K562 (cell line): ENCODE results near the gene HPN. TPM values are rescaled to one million over a fixed set of nuclear protein-coding genes. Genes with fewer than 3 reads are reported as not detected.

Experiments
- CEBPB ChIP-seq: fragments of 450-650 bp; IDR thresholded peaks from 2 replicates; pipeline ENCODE4 v1.6.1; 2016; ENCODE audit warnings: missing genetic modification characterization, missing compliant biosample characterization
- ETS2 ChIP-seq: IDR thresholded peaks from 2 replicates; pipeline ENCODE4 v1.6.1; 2016; ENCODE audit warnings: borderline replicate concordance, missing genetic modification characterization, mild to moderate bottlenecking, moderate library complexity, missing compliant biosample characterization; ENCODE audit not compliant: poor library complexity, severe bottlenecking
- ETV5 ChIP-seq: sonication (generic); formaldehyde crosslinking; IDR thresholded peaks from 2 replicates; pipeline ENCODE4 v1.4.0; 2020; ENCODE audit warnings: low read depth, mild to moderate bottlenecking, missing genetic modification reagents
- FOXA1 ChIP-seq: fragments of 450-650 bp; IDR thresholded peaks from 2 replicates; pipeline ENCODE4 v1.6.1; 2016; ENCODE audit warnings: mild to moderate bottlenecking, borderline replicate concordance
- FUS ChIP-seq: fragments of 200-400 bp; formaldehyde crosslinking; optimal IDR thresholded peaks from 2 replicates; pipeline ENCODE3; 2017; ENCODE audit warnings: low read depth, low read length
- KLF16 ChIP-seq: IDR thresholded peaks from 2 replicates; pipeline ENCODE4 v1.6.1; 2016; ENCODE audit warnings: antibody characterized with exemption
- PHF20 ChIP-seq: fragments of 450-650 bp; IDR thresholded peaks from 2 replicates; pipeline ENCODE4 v1.6.1; 2018; ENCODE audit not compliant: partially characterized antibody
- PHF21A ChIP-seq: fragments of 450-650 bp; IDR thresholded peaks from 2 replicates; pipeline ENCODE4 v1.6.1; 2017; ENCODE audit warnings: low read depth, borderline replicate concordance
- RB1 ChIP-seq: fragments of 450-650 bp; IDR thresholded peaks from 2 replicates; pipeline ENCODE4 v1.6.1; 2017; ENCODE audit warnings: low read depth, mild to moderate bottlenecking
- TAF9B ChIP-seq: fragments of 450-650 bp; IDR thresholded peaks from 2 replicates; pipeline ENCODE4 v1.6.1; 2018; ENCODE audit warnings: mild to moderate bottlenecking; ENCODE audit not compliant: partially characterized antibody
- ZNF717 ChIP-seq: fragments of 250-450 bp; sonication (Bioruptor Pico); IDR thresholded peaks from 2 replicates; pipeline ENCODE4 v1.5.0; 2021
- ZNF766 ChIP-seq: fragments of 200-800 bp; sonication (Bioruptor generic); conservative IDR thresholded peaks from 2 replicates; pipeline ENCODE4 v1.6.1; 2016; ENCODE audit warnings: missing genetic modification characterization, missing compliant biosample characterization
- polyA plus RNA-seq, 8 experiments: library from polyadenylated mRNA; depleted of rRNA in 4 of 8; stranded (reverse) in 5 of 8; unstranded in 3 of 8; fragments of >200 nt; fragmentation: Nextera tagmentation in 2 of 8; fragmentation: Illumina TruSeq in 1 of 8; extraction: Ambion mirVana in 2 of 8; extraction: Trizol in 1 of 8; gene quantifications; 2 replicates each; pipeline versions ENCODE4 v1.2.1 to v1.2.3, GENCODE V29; 2011 to 2014; ENCODE audit warnings: inconsistent platforms in 1 of 8, missing spikeins in 1 of 8
- total RNA-seq, 7 experiments: library from RNA; depleted of rRNA in 6 of 7; stranded (reverse); fragments of >200 nt in 6 of 7; fragmentation: Illumina TruSeq in 2 of 7; extraction: Trizol in 2 of 7; gene quantifications; 2 replicates each; pipeline versions ENCODE4 v1.2.1 to v1.2.3, GENCODE V29; 2011 to 2021; ENCODE audit warnings: low replicate concordance in 1 of 7
- TF ChIP-seq, protein P1 (sequence below), 2 experiments: fragments of 150-350 bp in 1 of 2; IDR thresholded peaks; 2 replicates each; pipeline ENCODE4 v1.6.1; 2012 to 2016; ENCODE audit warnings: low read depth in 2 of 2, low read length in 2 of 2, mild to moderate bottlenecking in 1 of 2, moderate library complexity in 1 of 2
- TF ChIP-seq, protein P2 (sequence below): IDR thresholded peaks from 3 replicates; pipeline ENCODE4 v1.6.1; 2011; ENCODE audit warnings: borderline replicate concordance, mild to moderate bottlenecking; ENCODE audit not compliant: insufficient read length, insufficient read depth

Gene HPN
- total and polyA plus RNA-seq, 9 of the 15 experiments (the other 6 are each of a cell fraction or from before 2014, with no cell fraction given): 0.10 to 0.20 TPM; not detected in 7

DNA sequence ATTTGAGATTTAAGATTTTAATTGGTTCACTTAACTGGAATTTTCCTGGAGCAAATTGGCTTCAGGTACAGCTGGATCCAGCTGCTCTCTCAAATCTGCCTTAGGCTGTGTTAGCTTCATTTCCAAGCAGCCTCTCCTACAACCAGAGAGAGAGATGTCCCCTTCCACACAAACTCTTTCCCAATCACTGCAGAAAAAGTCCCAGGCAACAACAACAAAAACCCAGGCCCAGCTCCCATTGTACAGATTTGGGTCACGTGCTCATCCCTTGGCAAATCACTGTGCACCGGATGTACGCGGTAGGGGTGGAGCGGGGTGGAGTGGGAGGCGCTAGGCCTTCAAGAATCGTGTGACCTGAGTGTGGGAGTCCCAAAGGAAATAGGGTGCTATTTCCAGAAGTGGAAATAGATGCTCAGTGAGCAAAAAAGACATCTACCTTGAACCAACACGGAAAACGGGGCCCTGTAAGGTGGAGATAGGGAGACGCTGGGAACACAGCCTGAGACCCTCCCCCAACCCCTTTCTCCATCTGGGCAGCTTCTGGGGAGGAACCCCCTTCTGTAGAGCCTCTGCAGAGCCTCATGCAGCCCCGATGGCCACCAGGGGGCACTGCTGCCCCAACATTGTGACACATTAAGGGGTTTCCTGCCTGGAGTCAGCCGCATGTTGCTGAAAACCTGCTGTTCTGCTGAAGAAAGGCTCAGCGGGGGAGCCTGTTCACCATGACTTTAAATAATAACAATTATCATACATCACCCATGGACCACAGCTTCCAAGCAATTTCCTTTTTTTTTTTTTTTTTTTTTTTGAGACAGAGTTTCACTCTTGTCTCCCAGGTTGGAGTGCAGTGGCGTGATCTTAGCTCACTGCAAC is 25.4 kb downstream of the HPN start (continued):
- no peak for TF ChIP-seq TAF9B
- peak; percentile 45; the same call in 1 of the 2 replicates for TF ChIP-seq KLF16
- TF ChIP-seq ETS2 (tag): no peak
- TF ChIP-seq CEBPB: peak; percentile 17
- TF ChIP-seq PHF20: no peak
- TF ChIP-seq, protein P1, sequence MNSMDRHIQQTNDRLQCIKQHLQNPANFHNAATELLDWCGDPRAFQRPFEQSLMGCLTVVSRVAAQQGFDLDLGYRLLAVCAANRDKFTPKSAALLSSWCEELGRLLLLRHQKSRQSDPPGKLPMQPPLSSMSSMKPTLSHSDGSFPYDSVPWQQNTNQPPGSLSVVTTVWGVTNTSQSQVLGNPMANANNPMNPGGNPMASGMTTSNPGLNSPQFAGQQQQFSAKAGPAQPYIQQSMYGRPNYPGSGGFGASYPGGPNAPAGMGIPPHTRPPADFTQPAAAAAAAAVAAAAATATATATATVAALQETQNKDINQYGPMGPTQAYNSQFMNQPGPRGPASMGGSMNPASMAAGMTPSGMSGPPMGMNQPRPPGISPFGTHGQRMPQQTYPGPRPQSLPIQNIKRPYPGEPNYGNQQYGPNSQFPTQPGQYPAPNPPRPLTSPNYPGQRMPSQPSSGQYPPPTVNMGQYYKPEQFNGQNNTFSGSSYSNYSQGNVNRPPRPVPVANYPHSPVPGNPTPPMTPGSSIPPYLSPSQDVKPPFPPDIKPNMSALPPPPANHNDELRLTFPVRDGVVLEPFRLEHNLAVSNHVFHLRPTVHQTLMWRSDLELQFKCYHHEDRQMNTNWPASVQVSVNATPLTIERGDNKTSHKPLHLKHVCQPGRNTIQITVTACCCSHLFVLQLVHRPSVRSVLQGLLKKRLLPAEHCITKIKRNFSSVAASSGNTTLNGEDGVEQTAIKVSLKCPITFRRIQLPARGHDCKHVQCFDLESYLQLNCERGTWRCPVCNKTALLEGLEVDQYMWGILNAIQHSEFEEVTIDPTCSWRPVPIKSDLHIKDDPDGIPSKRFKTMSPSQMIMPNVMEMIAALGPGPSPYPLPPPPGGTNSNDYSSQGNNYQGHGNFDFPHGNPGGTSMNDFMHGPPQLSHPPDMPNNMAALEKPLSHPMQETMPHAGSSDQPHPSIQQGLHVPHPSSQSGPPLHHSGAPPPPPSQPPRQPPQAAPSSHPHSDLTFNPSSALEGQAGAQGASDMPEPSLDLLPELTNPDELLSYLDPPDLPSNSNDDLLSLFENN (IDR thresholded peaks at IDR 0.05; ENCODE audit: low read depth in 2 of 2, low read length in 2 of 2): peak; percentile 17 to 40; a peak in 1 of 4 replicates
- TF ChIP-seq, protein P2, sequence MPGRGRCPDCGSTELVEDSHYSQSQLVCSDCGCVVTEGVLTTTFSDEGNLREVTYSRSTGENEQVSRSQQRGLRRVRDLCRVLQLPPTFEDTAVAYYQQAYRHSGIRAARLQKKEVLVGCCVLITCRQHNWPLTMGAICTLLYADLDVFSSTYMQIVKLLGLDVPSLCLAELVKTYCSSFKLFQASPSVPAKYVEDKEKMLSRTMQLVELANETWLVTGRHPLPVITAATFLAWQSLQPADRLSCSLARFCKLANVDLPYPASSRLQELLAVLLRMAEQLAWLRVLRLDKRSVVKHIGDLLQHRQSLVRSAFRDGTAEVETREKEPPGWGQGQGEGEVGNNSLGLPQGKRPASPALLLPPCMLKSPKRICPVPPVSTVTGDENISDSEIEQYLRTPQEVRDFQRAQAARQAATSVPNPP: no peak
- no peak for TF ChIP-seq ETV5
- peak; percentile 63 for TF ChIP-seq RB1
- TF ChIP-seq PHF21A: peak; percentile 79; the same call in 1 of the 2 replicates
- TF ChIP-seq ZNF717 (CRISPR knock-in tag): no peak
- no peak for TF ChIP-seq FUS
- TF ChIP-seq FOXA1: no peak
- no peak for TF ChIP-seq ZNF766 (CRISPR knock-in tag)
